Panc1 (cell line): Measurements from ENCODE around the gene PRMT5. TPM values are rescaled to one million over a fixed set of nuclear protein-coding genes. Genes with fewer than 3 reads are reported as not detected.
"Not testable (repeated sequence)": the region's sequence is repeated elsewhere in the genome, so short reads cannot be mapped to it uniquely, and the experiment has no call there.

Experiments used
- ATAC-seq: fragments of 200-7000 bp; cut with Tn5 transposase; 2 replicates; pipeline ENCODE4 v1.9.1; 2020; ENCODE audit warnings: mild to moderate bottlenecking, moderate library complexity
- BruUV-seq: library from RNA; stranded (reverse); fragments of 400-500 nt; replicated peaks from 2 replicates; lab custom pipeline; 2021; lab: Mats Ljungman, UMichigan
- CTCF ChIA-PET: fragments of 300-600 bp; sonication (Branson Sonifier 250); formaldehyde crosslinking; loops from one replicate; lab custom pipeline; 2022; ENCODE audit warnings: antibody characterized with exemption; lab: Charles Lee
- POLR2A ChIA-PET: fragments of 300-600 bp; sonication (Branson Sonifier 250); formaldehyde crosslinking; loops from one replicate; lab custom pipeline; 2022; ENCODE audit warnings: antibody characterized with exemption; lab: Charles Lee
- DNase-seq: peaks from one replicate; pipeline ENCODE4 v3.0.0-alpha.2; 2010; ENCODE audit warnings: low read depth, low spot score
- H3K27ac ChIP-seq: 2 replicates; pipeline ENCODE4 v1.5.1; 2011; ENCODE audit warnings: mild to moderate bottlenecking, low read length, inconsistent platforms
- H3K27me3 ChIP-seq: fragments of 200-500 bp; sonication (Bioruptor generic); 2 replicates; pipeline ENCODE4 v1.6.0; 2014; ENCODE audit warnings: low read length, inconsistent platforms; ENCODE audit not compliant: control insufficient read depth, insufficient read depth
- H3K36me3 ChIP-seq: fragments of 200-500 bp; sonication (Bioruptor generic); 2 replicates; pipeline ENCODE4 v1.5.1; 2014; ENCODE audit warnings: inconsistent platforms, mild to moderate bottlenecking, low read length, moderate library complexity; ENCODE audit not compliant: control insufficient read depth, insufficient read depth
- H3K4me1 ChIP-seq: 2 replicates; pipeline ENCODE4 v1.5.1; 2011; ENCODE audit warnings: inconsistent platforms, mild to moderate bottlenecking, low read length, moderate library complexity; ENCODE audit not compliant: control insufficient read depth, insufficient read depth
- H3K4me3 ChIP-seq, 2 experiments: 2 replicates each; pipeline ENCODE4 v1.5.1; 2011 to 2012; ENCODE audit warnings: low read depth in 2 of 2, low read length in 2 of 2, mild to moderate bottlenecking in 2 of 2, inconsistent platforms in 1 of 2, moderate library complexity in 1 of 2
- H3K9me3 ChIP-seq: fragments of 200-500 bp; sonication (Bioruptor generic); 2 replicates; pipeline ENCODE4 v1.5.1; 2014; ENCODE audit warnings: low read depth, mild to moderate bottlenecking, inconsistent platforms, low read length, moderate library complexity; ENCODE audit not compliant: control insufficient read depth, insufficient read depth
- POLR2AphosphoS5 ChIP-seq: IDR thresholded peaks from 2 replicates; pipeline ENCODE4 v1.6.1; 2012; ENCODE audit warnings: mild to moderate bottlenecking, low read depth, low read length, moderate library complexity
- SIN3A ChIP-seq: IDR thresholded peaks from 2 replicates; pipeline ENCODE4 v1.6.1; 2012; ENCODE audit warnings: low read depth, mild to moderate bottlenecking, low read length, moderate library complexity, borderline replicate concordance; ENCODE audit not compliant: insufficient read depth
- TCF7L2 ChIP-seq: IDR thresholded peaks from 2 replicates; pipeline ENCODE4 v1.6.1; 2011; ENCODE audit warnings: mild to moderate bottlenecking, low read depth, low read length, inconsistent platforms
- in situ Hi-C: cut with HindIII; loops from 2 replicates; pipeline ENCODE4 v1.10.0; 2016; ENCODE audit warnings: low sequenced_read_pairs, low pct_unique_long_range_greater_than_20kb
- intact Hi-C: fragments of 100-400 bp; cut with micrococcal nuclease; formaldehyde crosslinking; loops from one replicate; pipeline ENCODE4 v1.10.0; 2022; ENCODE audit not compliant: unreplicated experiment
- total RNA-seq: library from RNA; stranded (reverse); gene quantifications from one replicate; pipeline ENCODE4 v1.2.1, GENCODE V29; 2021; ENCODE audit not compliant: unreplicated experiment
- TF ChIP-seq, protein P1 (sequence below): fragments of 450-650 bp; IDR thresholded peaks from 2 replicates; pipeline ENCODE4 v1.5.1; 2017; ENCODE audit warnings: mild to moderate bottlenecking
- TF ChIP-seq, protein P2 (sequence below), 2 experiments: IDR thresholded peaks; 2 replicates each; pipeline ENCODE4 v1.6.1; 2011 to 2012; ENCODE audit warnings: low read depth in 2 of 2, control low read depth in 1 of 2, low read length in 1 of 2, mild to moderate bottlenecking in 1 of 2, moderate library complexity in 1 of 2; ENCODE audit not compliant: insufficient read depth in 1 of 2

The PRMT5 gene
- total RNA-seq, 1 experiment from 2014 or later, result 108 TPM

DNA sequence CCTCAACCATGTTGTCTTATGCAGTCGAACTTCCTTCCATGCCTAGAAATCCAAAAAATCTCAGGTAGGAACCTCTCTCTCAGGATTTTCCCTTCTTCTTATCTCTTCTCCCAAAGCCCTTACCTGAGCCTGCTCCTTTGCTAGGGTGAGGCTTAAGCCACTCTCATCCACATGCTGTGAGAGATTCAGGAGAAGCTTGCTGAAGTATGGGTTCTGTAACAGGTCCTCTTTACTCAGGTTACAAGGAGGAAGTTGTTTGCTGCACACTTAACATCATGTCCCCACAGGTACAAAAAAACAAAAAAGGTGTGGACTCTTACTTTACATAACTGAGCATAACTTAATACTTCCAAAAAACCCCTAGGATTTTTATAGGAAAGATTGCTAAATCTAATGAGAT, 23.2 kb upstream of the PRMT5 start:
- intact Hi-C loops, result no loop called here
- Histone ChIP-seq H3K36me3 (peaks cover 4% of the 10 kb centered on the region; the same call in 1 of the 2 replicates), H3K9me3 (no peaks in the 10 kb centered on the region), H3K27ac (no peak overlapping the region), H3K4me1 (peaks cover 9% of the 10 kb centered on the region), H3K4me3 (no peak overlapping the region), H3K27me3 (no peaks in the 10 kb centered on the region)
- POLR2A ChIA-PET, result no interaction called here
- no peak for TF ChIP-seq TCF7L2
- TF ChIP-seq, protein P1, sequence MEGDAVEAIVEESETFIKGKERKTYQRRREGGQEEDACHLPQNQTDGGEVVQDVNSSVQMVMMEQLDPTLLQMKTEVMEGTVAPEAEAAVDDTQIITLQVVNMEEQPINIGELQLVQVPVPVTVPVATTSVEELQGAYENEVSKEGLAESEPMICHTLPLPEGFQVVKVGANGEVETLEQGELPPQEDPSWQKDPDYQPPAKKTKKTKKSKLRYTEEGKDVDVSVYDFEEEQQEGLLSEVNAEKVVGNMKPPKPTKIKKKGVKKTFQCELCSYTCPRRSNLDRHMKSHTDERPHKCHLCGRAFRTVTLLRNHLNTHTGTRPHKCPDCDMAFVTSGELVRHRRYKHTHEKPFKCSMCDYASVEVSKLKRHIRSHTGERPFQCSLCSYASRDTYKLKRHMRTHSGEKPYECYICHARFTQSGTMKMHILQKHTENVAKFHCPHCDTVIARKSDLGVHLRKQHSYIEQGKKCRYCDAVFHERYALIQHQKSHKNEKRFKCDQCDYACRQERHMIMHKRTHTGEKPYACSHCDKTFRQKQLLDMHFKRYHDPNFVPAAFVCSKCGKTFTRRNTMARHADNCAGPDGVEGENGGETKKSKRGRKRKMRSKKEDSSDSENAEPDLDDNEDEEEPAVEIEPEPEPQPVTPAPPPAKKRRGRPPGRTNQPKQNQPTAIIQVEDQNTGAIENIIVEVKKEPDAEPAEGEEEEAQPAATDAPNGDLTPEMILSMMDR, result no peak
- TF ChIP-seq, protein P2, sequence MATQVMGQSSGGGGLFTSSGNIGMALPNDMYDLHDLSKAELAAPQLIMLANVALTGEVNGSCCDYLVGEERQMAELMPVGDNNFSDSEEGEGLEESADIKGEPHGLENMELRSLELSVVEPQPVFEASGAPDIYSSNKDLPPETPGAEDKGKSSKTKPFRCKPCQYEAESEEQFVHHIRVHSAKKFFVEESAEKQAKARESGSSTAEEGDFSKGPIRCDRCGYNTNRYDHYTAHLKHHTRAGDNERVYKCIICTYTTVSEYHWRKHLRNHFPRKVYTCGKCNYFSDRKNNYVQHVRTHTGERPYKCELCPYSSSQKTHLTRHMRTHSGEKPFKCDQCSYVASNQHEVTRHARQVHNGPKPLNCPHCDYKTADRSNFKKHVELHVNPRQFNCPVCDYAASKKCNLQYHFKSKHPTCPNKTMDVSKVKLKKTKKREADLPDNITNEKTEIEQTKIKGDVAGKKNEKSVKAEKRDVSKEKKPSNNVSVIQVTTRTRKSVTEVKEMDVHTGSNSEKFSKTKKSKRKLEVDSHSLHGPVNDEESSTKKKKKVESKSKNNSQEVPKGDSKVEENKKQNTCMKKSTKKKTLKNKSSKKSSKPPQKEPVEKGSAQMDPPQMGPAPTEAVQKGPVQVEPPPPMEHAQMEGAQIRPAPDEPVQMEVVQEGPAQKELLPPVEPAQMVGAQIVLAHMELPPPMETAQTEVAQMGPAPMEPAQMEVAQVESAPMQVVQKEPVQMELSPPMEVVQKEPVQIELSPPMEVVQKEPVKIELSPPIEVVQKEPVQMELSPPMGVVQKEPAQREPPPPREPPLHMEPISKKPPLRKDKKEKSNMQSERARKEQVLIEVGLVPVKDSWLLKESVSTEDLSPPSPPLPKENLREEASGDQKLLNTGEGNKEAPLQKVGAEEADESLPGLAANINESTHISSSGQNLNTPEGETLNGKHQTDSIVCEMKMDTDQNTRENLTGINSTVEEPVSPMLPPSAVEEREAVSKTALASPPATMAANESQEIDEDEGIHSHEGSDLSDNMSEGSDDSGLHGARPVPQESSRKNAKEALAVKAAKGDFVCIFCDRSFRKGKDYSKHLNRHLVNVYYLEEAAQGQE (IDR thresholded peaks at IDR 0.05; ENCODE audit: insufficient read depth in 1 of 2, low read depth in 2 of 2, low read length in 1 of 2), result no peak
- TF ChIP-seq POLR2AphosphoS5, result no peak
- no peak for TF ChIP-seq SIN3A
- ATAC-seq, result no peak
- CTCF ChIA-PET, result no interaction called here
- in situ Hi-C loops, result no loop called here
- DNase-seq, result no peak
- no TSS peak for BruUV-seq

GRCh38 chr14:22951795-22952194, 22.6 kb upstream of the PRMT5 start:
- in situ Hi-C loops, BruUV-seq, H3K9me3 ChIP-seq, intact Hi-C loops, H3K4me3 ChIP-seq, H3K27me3 ChIP-seq, CTCF ChIA-PET, H3K36me3 ChIP-seq, ATAC-seq, DNase-seq, H3K27ac ChIP-seq, H3K4me1 ChIP-seq: not testable (repeated sequence)
- POLR2A ChIA-PET, result interaction anchor here (0.6 kb wide), 1 partner anchor 25 kb away, joined by 7 read pairs; no protein-coding TSS in a partner anchor

GRCh38 chr14:22945642-22946041, 16.5 kb upstream of the PRMT5 start:
- BruUV-seq, result no TSS peak
- intact Hi-C loops, result no loop called here
- no peaks in the 10 kb centered on the region for H3K4me1 ChIP-seq
- H3K4me3 ChIP-seq, result no peak overlapping the region
- ChIA-PET CTCF (no interaction called here), POLR2A (no interaction called here)
- no peaks in the 10 kb centered on the region for H3K9me3 ChIP-seq
- in situ Hi-C loops, result no loop called here
- no peaks in the 10 kb centered on the region for H3K27me3 ChIP-seq
- H3K27ac ChIP-seq, result no peak overlapping the region
- TF ChIP-seq, protein P2 (IDR thresholded peaks at IDR 0.05; ENCODE audit: insufficient read depth in 1 of 2, low read depth in 2 of 2, low read length in 1 of 2), result no peak
- TF ChIP-seq SIN3A, result no peak
- no peak for TF ChIP-seq POLR2AphosphoS5
- no peak for TF ChIP-seq TCF7L2
- TF ChIP-seq, protein P1, result no peak
- no peaks in the 10 kb centered on the region for H3K36me3 ChIP-seq
- no peak for ATAC-seq
- DNase-seq, result no peak
